HepG2 (cell line): ENCODE results near the gene AP1S3. TPM values are rescaled to one million over a fixed set of nuclear protein-coding genes. Genes with fewer than 3 reads are reported as not detected.

ENCODE experiments used
- ATAC-seq: fragments of 200-7000 bp; cut with Tn5 transposase; 3 replicates; pipeline ENCODE4 v1.9.1; 2020; ENCODE audit warnings: mild to moderate bottlenecking, moderate library complexity
- BruUV-seq: library from RNA; stranded (reverse); fragments of 400-500 nt; replicated peaks from 2 replicates; lab custom pipeline; 2021; lab: Mats Ljungman, UMichigan
- CTCF ChIA-PET: fragments of 300-600 bp; formaldehyde crosslinking; extraction: SDS; loops from one replicate; lab custom pipeline; 2021; ENCODE audit warnings: low total read pairs, inconsistent platforms, low intra/inter-chr PET ratio; lab: Yijun Ruan, JAX
- POLR2A ChIA-PET: fragments of 350-600 bp; sonication (Branson Sonifier 250); formaldehyde crosslinking; loops from one replicate; lab custom pipeline; 2020; ENCODE audit warnings: antibody characterized with exemption, inconsistent platforms; lab: Yijun Ruan, JAX
- DNase-seq: peaks from one replicate; pipeline ENCODE4 v3.0.0-alpha.2; 2015; ENCODE audit warnings: low spot score
- FAIRE-seq: peaks from 3 replicates; lab custom pipeline; 2011; peaks lifted over from hg19 to GRCh38; lab: Jason Lieb, UNC
- H2AFZ ChIP-seq: one replicate; pipeline ENCODE4 v1.6.1; 2011; ENCODE audit warnings: low read length, inconsistent platforms
- H3K27ac ChIP-seq: fragments of 300-600 bp; 3 replicates; pipeline ENCODE4 v1.8.0; 2011; ENCODE audit warnings: mixed run types, mild to moderate bottlenecking, mixed read lengths, low read length, inconsistent platforms; ENCODE audit not compliant: insufficient read depth; ENCODE audit errors: extremely low read length
- H3K27me3 ChIP-seq, 2 experiments: fragments of 200-600 bp in 1 of 2; 2 replicates in 1 of 2; 3 replicates in 1 of 2; pipeline versions ENCODE4 v1.6.0 to v1.8.0; 2011; ENCODE audit warnings: low read length in 2 of 2, mild to moderate bottlenecking in 2 of 2, moderate library complexity in 2 of 2, inconsistent platforms in 1 of 2; ENCODE audit not compliant: insufficient read depth in 2 of 2, control insufficient read depth in 1 of 2
- H3K36me3 ChIP-seq, 2 experiments: fragments of 200-600 bp in 1 of 2; replicated peaks in 1 of 2; 2 replicates in 1 of 2; 3 replicates in 1 of 2; pipeline versions ENCODE4 v1.5.1 to v1.8.0; 2011; ENCODE audit warnings: low read length in 2 of 2, inconsistent platforms in 1 of 2; ENCODE audit not compliant: insufficient read depth in 2 of 2, control insufficient read depth in 1 of 2
- H3K4me1 ChIP-seq: 2 replicates; pipeline ENCODE4 v1.5.1; 2012; ENCODE audit warnings: low read length, inconsistent platforms; ENCODE audit not compliant: insufficient read depth
- H3K4me2 ChIP-seq: 2 replicates; pipeline ENCODE4 v1.6.0; 2011; ENCODE audit warnings: low read depth, low read length, inconsistent platforms
- H3K4me3 ChIP-seq, 3 experiments: fragments of 200-600 bp in 1 of 3; sonication (generic), shearing (Covaris generic) in 1 of 3; replicated peaks in 1 of 3; 2 replicates each; pipeline ENCODE4 v1.5.1; 2011 to 2016; ENCODE audit warnings: low read length in 3 of 3, inconsistent platforms in 2 of 3, low read depth in 2 of 3, mild to moderate bottlenecking in 2 of 3, control low read depth in 1 of 3, mixed read lengths in 1 of 3; ENCODE audit not compliant: insufficient read depth in 1 of 3
- H3K79me2 ChIP-seq: one replicate; pipeline ENCODE4 v1.6.1; 2011; ENCODE audit warnings: low read length, inconsistent platforms; ENCODE audit not compliant: insufficient read depth
- H3K9ac ChIP-seq: 2 replicates; pipeline ENCODE4 v1.6.0; 2011; ENCODE audit warnings: mild to moderate bottlenecking, low read depth, low read length, inconsistent platforms; ENCODE audit not compliant: insufficient read depth
- H3K9me3 ChIP-seq: 2 replicates; pipeline ENCODE4 v1.5.1; 2012; ENCODE audit warnings: mild to moderate bottlenecking, low read length
- H4K20me1 ChIP-seq: 2 replicates; pipeline ENCODE4 v1.6.0; 2011; ENCODE audit warnings: inconsistent platforms, mild to moderate bottlenecking, low read length, moderate library complexity; ENCODE audit not compliant: insufficient read depth
- ATF7 ChIP-seq, 2 experiments: fragments of 450-650 bp in 1 of 2; sonication (generic) in 1 of 2; formaldehyde crosslinking in 1 of 2; IDR thresholded peaks; 2 replicates each; pipeline versions ENCODE4 v1.4.0 to v1.6.1; 2016 to 2020; ENCODE audit warnings: antibody characterized with exemption in 1 of 2, mild to moderate bottlenecking in 1 of 2, missing genetic modification reagents in 1 of 2
- FOXK2 ChIP-seq: fragments of 450-650 bp; IDR thresholded peaks from 2 replicates; pipeline ENCODE4 v1.6.1; 2016
- NAIF1 ChIP-seq: sonication (generic); formaldehyde crosslinking; IDR thresholded peaks from 2 replicates; pipeline ENCODE4 v1.5.0; 2020; ENCODE audit warnings: mild to moderate bottlenecking, missing genetic modification reagents, borderline replicate concordance
- SRSF4 ChIP-seq: fragments of 200-400 bp; formaldehyde crosslinking; IDR thresholded peaks from one replicate; pipeline ENCODE4 v1.6.1; 2018; ENCODE audit warnings: mild to moderate bottlenecking, low read depth, low read length, moderate library complexity; ENCODE audit not compliant: poor library complexity, severe bottlenecking
- ZNF530 ChIP-seq: sonication (generic); formaldehyde crosslinking; IDR thresholded peaks from 2 replicates; pipeline ENCODE4 v1.5.0; 2020; ENCODE audit warnings: low read depth, mild to moderate bottlenecking, missing genetic modification reagents
- WGBS: methylation state at CpG from one replicate; pipeline ENCODE4 v1.1.6; 2017; ENCODE audit warnings: low lambda C conversion rate; 5-methylcytosine and 5-hydroxymethylcytosine counted together
- in situ Hi-C: cut with HindIII; loops from 2 replicates; pipeline ENCODE4 v1.10.0; 2017; ENCODE audit warnings: low pct_unique_long_range_greater_than_20kb; ENCODE audit not compliant: extremely low pct_ligation_motif_present
- intact Hi-C: fragments of 100-400 bp; cut with micrococcal nuclease; formaldehyde crosslinking; loops from one replicate; pipeline ENCODE4 v1.10.0; 2022; ENCODE audit not compliant: unreplicated experiment
- polyA plus RNA-seq, 8 experiments: library from polyadenylated mRNA; depleted of rRNA in 3 of 8; stranded (reverse) in 7 of 8; unstranded in 1 of 8; fragments of >200 nt; fragmentation: Illumina TruSeq in 4 of 8; extraction: Trizol in 4 of 8; gene quantifications; 2 replicates each; pipeline versions ENCODE4 v1.2.1 to v1.2.3, GENCODE V29; 2011 to 2016; ENCODE audit warnings: low read depth in 4 of 8, missing spikeins in 1 of 8, mixed read lengths in 1 of 8; ENCODE audit not compliant: insufficient read depth in 1 of 8
- total RNA-seq, 5 experiments: library from RNA; depleted of rRNA; stranded (reverse); fragments of >200 nt; fragmentation: Illumina TruSeq; extraction: Trizol; gene quantifications; 2 replicates each; pipeline ENCODE4 v1.2.3, GENCODE V29; 2016; ENCODE audit warnings: low read depth in 1 of 5
- TF ChIP-seq, protein P1 (sequence below): sonication (generic); formaldehyde crosslinking; IDR thresholded peaks from 2 replicates; pipeline ENCODE4 v1.4.0; 2020; ENCODE audit warnings: mild to moderate bottlenecking, missing genetic modification reagents, borderline replicate concordance
- TF ChIP-seq, protein P2 (sequence below): sonication (generic); formaldehyde crosslinking; IDR thresholded peaks from 2 replicates; pipeline ENCODE4 v1.5.0; 2020; ENCODE audit warnings: mild to moderate bottlenecking, missing genetic modification reagents, borderline replicate concordance
- TF ChIP-seq, protein P3 (sequence below): IDR thresholded peaks from 2 replicates; pipeline ENCODE4 v1.6.1; 2016; ENCODE audit warnings: control low read depth

Gene AP1S3
- total and polyA plus RNA-seq, 2 of the 13 experiments (the other 11 are each of a cell fraction or from before 2014, with no cell fraction given) = 3.0 to 16.3 TPM

DNA sequence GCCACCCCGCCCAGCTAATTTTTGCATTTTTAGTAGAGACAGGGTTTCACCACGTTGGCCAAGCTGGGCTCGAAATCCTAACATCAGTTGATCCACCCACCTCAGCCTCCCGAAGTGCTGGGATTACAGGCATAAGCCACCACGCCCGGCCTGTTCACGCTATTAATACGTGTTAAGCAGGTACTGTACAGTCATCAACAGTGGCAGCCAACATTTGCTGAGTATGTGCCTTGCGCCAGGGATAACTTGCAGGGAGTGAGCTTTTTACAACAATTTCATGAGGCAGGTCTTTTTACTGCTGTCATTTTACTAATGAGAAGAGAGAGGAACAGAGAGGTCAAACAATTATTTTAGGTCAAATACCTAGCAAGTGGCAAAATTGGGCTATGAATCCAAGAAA is 115.2 kb downstream of the AP1S3 start (continued):
- TF ChIP-seq, protein P1, sequence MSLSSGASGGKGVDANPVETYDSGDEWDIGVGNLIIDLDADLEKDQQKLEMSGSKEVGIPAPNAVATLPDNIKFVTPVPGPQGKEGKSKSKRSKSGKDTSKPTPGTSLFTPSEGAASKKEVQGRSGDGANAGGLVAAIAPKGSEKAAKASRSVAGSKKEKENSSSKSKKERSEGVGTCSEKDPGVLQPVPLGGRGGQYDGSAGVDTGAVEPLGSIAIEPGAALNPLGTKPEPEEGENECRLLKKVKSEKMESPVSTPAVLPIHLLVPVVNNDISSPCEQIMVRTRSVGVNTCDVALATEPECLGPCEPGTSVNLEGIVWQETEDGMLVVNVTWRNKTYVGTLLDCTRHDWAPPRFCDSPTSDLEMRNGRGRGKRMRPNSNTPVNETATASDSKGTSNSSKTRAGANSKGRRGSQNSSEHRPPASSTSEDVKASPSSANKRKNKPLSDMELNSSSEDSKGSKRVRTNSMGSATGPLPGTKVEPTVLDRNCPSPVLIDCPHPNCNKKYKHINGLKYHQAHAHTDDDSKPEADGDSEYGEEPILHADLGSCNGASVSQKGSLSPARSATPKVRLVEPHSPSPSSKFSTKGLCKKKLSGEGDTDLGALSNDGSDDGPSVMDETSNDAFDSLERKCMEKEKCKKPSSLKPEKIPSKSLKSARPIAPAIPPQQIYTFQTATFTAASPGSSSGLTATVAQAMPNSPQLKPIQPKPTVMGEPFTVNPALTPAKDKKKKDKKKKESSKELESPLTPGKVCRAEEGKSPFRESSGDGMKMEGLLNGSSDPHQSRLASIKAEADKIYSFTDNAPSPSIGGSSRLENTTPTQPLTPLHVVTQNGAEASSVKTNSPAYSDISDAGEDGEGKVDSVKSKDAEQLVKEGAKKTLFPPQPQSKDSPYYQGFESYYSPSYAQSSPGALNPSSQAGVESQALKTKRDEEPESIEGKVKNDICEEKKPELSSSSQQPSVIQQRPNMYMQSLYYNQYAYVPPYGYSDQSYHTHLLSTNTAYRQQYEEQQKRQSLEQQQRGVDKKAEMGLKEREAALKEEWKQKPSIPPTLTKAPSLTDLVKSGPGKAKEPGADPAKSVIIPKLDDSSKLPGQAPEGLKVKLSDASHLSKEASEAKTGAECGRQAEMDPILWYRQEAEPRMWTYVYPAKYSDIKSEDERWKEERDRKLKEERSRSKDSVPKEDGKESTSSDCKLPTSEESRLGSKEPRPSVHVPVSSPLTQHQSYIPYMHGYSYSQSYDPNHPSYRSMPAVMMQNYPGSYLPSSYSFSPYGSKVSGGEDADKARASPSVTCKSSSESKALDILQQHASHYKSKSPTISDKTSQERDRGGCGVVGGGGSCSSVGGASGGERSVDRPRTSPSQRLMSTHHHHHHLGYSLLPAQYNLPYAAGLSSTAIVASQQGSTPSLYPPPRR = no peak
- no peak for TF ChIP-seq FOXK2

DNA sequence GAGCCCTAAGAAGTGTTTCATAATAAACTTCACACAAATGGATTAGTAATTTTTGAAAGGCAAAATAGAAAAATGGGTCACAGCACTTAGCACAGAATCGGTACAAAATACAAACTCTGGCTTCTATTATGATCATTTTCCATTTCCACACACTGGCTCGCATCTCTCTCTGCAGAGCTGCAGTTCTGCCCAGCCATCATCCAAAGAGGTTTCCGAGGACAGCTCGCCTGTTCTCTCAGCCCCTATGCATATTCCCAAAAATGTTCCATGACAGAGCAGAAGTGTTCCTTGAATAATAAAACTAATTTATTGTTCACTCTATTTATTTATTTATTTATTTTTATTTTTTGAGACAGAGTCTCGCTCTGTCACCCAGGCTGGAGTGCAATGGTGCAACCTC is 115.6 kb downstream of the AP1S3 start:
- TF ChIP-seq, protein P2, sequence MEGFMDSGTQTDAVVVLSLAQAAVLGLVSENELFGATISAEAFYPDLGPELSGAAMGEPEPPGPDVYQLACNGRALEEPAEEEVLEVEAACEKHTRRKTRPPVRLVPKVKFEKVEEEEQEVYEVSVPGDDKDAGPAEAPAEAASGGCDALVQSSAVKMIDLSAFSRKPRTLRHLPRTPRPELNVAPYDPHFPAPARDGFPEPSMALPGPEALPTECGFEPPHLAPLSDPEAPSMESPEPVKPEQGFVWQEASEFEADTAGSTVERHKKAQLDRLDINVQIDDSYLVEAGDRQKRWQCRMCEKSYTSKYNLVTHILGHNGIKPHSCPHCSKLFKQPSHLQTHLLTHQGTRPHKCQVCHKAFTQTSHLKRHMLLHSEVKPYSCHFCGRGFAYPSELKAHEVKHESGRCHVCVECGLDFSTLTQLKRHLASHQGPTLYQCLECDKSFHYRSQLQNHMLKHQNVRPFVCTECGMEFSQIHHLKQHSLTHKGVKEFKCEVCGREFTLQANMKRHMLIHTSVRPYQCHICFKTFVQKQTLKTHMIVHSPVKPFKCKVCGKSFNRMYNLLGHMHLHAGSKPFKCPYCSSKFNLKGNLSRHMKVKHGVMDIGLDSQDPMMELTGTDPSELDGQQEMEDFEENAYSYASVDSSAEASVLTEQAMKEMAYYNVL (CRISPR knock-in tag) = no peak
- TF ChIP-seq NAIF1 (CRISPR knock-in tag) (no peak), ZNF530 (CRISPR knock-in tag) (no peak), SRSF4 (no peak), ATF7 (IDR thresholded peaks at IDR 0.05) (no peak), ATF7 (CRISPR knock-in tag; IDR thresholded peaks at IDR 0.05) (no peak)
- TF ChIP-seq, protein P3, sequence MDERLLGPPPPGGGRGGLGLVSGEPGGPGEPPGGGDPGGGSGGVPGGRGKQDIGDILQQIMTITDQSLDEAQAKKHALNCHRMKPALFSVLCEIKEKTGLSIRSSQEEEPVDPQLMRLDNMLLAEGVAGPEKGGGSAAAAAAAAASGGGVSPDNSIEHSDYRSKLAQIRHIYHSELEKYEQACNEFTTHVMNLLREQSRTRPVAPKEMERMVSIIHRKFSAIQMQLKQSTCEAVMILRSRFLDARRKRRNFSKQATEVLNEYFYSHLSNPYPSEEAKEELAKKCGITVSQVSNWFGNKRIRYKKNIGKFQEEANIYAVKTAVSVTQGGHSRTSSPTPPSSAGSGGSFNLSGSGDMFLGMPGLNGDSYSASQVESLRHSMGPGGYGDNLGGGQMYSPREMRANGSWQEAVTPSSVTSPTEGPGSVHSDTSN (CRISPR knock-in tag) = no peak
- no peak overlapping the region for H3K27ac ChIP-seq
- intact Hi-C loops (no loop called here), in situ Hi-C loops (no loop called here)
- no peaks in the 10 kb centered on the region for H3K27me3 ChIP-seq
- no peak overlapping the region for H3K9ac ChIP-seq
- no peak overlapping the region for H3K4me3 ChIP-seq
- peaks cover 8% of the 10 kb centered on the region for H3K9me3 ChIP-seq
- BruUV-seq = no TSS peak
- no peak overlapping the region for H3K4me2 ChIP-seq
- 69% methylated on average over 5 of the region's 5 CpGs for WGBS
- peaks cover 19% of the 10 kb centered on the region for H3K4me1 ChIP-seq
- no peaks in the 10 kb centered on the region for H4K20me1 ChIP-seq
- H3K79me2 ChIP-seq = no peaks in the 10 kb centered on the region
- H3K36me3 ChIP-seq = no peaks in the 10 kb centered on the region
- ChIA-PET POLR2A (no interaction called here), CTCF (no interaction called here)
- no peak for DNase-seq
- ATAC-seq = no peak
- FAIRE-seq = no peak
- H2AFZ ChIP-seq = no peak overlapping the region
